ENCODE results near the gene MYOM1.
"Not testable (repeated sequence)": the region's sequence is repeated elsewhere in the genome, so short reads cannot be mapped to it uniquely, and the experiment has no call there.

MYOM1 gene

GRCh38 chr18:3027370-3027891 is 192.3 kb downstream of the MYOM1 start:
- DNase-seq (ENCODE audit: low read depth): no peak

DNA sequence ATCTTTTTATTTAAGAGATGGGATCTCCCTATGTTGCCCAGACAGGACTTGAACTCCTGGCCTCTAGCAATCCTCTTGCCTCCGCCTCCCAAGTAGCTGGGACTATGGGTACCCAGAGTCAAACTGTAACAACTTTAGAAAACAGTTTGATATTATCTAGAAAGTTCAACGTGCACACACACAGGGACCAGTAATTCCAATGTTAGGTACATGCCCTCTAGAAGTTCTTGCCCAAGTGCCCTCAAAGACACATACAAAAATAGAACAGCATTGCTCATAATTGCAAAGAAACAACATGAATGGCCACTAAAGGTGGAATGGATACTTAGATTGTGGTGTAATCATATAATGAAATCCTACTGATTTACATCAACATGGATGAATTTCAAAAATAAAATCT is 194.2 kb downstream of the MYOM1 start:
- DNase-seq (ENCODE audit: low read depth): no peak

GRCh38 chr18:3023603-3024002 is 196.2 kb downstream of the MYOM1 start:
- DNase-seq (ENCODE audit: low read depth): not testable (repeated sequence)
